ENCODE data around the gene NEK4.
"Not testable (repeated sequence)": the region's sequence is repeated elsewhere in the genome, so short reads cannot be mapped to it uniquely, and the experiment has no call there.

The NEK4 gene

GRCh38 chr3:52777959-52778805, 7.4 kb upstream of the NEK4 start:
- DNase-seq, result no peak

- no peak for DNase-seq
Observed at GRCh38 chr3:52777127-52777958, 6.6 kb upstream of the NEK4 start, which contains the start of gene ITIH1. Gene ITIH1, plus strand, starts transcription at chr3:52777599. Its CDS starts 17 bp downstream, at chr3:52777616.

GRCh38 chr3:52776486-52776885, 5.7 kb upstream of the NEK4 start:
- DNase-seq, result not testable (repeated sequence)

- DNase-seq, result no peak
Observed at GRCh38 chr3:52775877-52776276, 5.1 kb upstream of the NEK4 start.

- DNase-seq, result no peak
Observed at GRCh38 chr3:52774901-52775864, 4.4 kb upstream of the NEK4 start.

- no peak for DNase-seq
Observed at GRCh38 chr3:52774066-52774713, 3.5 kb upstream of the NEK4 start.

- no peak for DNase-seq
Observed at GRCh38 chr3:52773361-52774065, 2.8 kb upstream of the NEK4 start.

- no peak for DNase-seq
Observed at GRCh38 chr3:52771702-52772101, 962 bp upstream of the NEK4 start.

- DNase-seq, result no peak
Observed at GRCh38 chr3:52771334-52771681, 568 bp upstream of the NEK4 start.

GRCh38 chr3:52769786-52770455, 819 bp downstream of the NEK4 start:
- no peak for DNase-seq

- DNase-seq, result no peak
Observed at GRCh38 chr3:52763466-52763865, 7.3 kb downstream of the NEK4 start.

- DNase-seq, result no peak
Observed at GRCh38 chr3:52756141-52756540, 14.6 kb downstream of the NEK4 start.

- no peak for DNase-seq
Observed at GRCh38 chr3:52754373-52754772, 16.4 kb downstream of the NEK4 start.

- DNase-seq, result no peak
Observed at GRCh38 chr3:52752045-52752660, 18.6 kb downstream of the NEK4 start.

GRCh38 chr3:52743721-52744120, 27.0 kb downstream of the NEK4 start:
- no peak for DNase-seq

- no peak for DNase-seq
Observed at GRCh38 chr3:52743152-52743551, 27.6 kb downstream of the NEK4 start.

GRCh38 chr3:52742418-52743041, 28.2 kb downstream of the NEK4 start:
- peak; percentile 50 for DNase-seq

- DNase-seq, result no peak
Observed at GRCh38 chr3:52739730-52740129, 31.0 kb downstream of the NEK4 start.

GRCh38 chr3:52733256-52733891, 37.4 kb downstream of the NEK4 start:
- no peak for DNase-seq

GRCh38 chr3:52731590-52731989, 39.1 kb downstream of the NEK4 start:
- no peak for DNase-seq

Data from 8988T (cell line).